Small intestine (tissue), 7 donors: Measurements from ENCODE around the gene CHD6. TPM values are rescaled to one million over a fixed set of nuclear protein-coding genes. Genes with fewer than 3 reads are reported as not detected.

Experiments used
- DNase-seq, 2 donors: peaks; one replicate each; pipeline versions ENCODE4 v3.0.0 to v3.0.0-alpha.2; 2013
- FAIRE-seq: peaks from 2 replicates; lab custom pipeline; 2012; peaks lifted over from hg19 to GRCh38; lab: Jason Lieb, UNC
- H3K27ac ChIP-seq, 3 donors: one replicate each; pipeline ENCODE4 v1.5.1; 2013; ENCODE audit warnings: low read length in 2 of 3, mild to moderate bottlenecking in 2 of 3, control low read depth in 1 of 3, inconsistent platforms in 1 of 3, low read depth in 1 of 3, moderate library complexity in 1 of 3
- H3K27me3 ChIP-seq, 3 donors: one replicate each; pipeline ENCODE4 v1.6.1; 2013; ENCODE audit warnings: low read length in 3 of 3, inconsistent platforms in 1 of 3; ENCODE audit not compliant: control insufficient read depth in 3 of 3, insufficient read depth in 3 of 3
- H3K36me3 ChIP-seq, 3 donors: one replicate each; pipeline ENCODE4 v1.6.1; 2013; ENCODE audit warnings: low read length in 3 of 3, inconsistent platforms in 1 of 3, low read depth in 1 of 3, mild to moderate bottlenecking in 1 of 3, moderate library complexity in 1 of 3; ENCODE audit not compliant: control insufficient read depth in 3 of 3, insufficient read depth in 2 of 3
- H3K4me1 ChIP-seq, 3 donors: one replicate each; pipeline ENCODE4 v1.6.1; 2013; ENCODE audit warnings: low read length in 2 of 3, inconsistent platforms in 1 of 3, low read depth in 1 of 3, mild to moderate bottlenecking in 1 of 3, moderate library complexity in 1 of 3; ENCODE audit not compliant: control insufficient read depth in 3 of 3, insufficient read depth in 2 of 3
- H3K4me3 ChIP-seq, 3 donors: one replicate each; pipeline ENCODE4 v1.5.1; 2013; ENCODE audit warnings: low read length in 3 of 3, control low read depth in 1 of 3, inconsistent platforms in 1 of 3, low read depth in 1 of 3, mild to moderate bottlenecking in 1 of 3, moderate library complexity in 1 of 3
- H3K9me3 ChIP-seq, 2 donors: one replicate each; pipeline ENCODE4 v1.6.1; 2013; ENCODE audit warnings: low read depth in 1 of 2, low read length in 1 of 2; ENCODE audit not compliant: control insufficient read depth in 2 of 2, insufficient read depth in 1 of 2
- WGBS, 3 donors: extraction: QIAGEN DNeasy Blood & Tissue Kit; methylation state at CpG; one replicate each; pipeline ENCODE4 v1.1.7; 2013; 5-methylcytosine and 5-hydroxymethylcytosine counted together
- polyA plus RNA-seq, 4 donors: library from polyadenylated mRNA; stranded (reverse) in 3 of 4; unstranded in 1 of 4; fragments of 200-250 nt in 3 of 4; fragments of 120-200 nt in 1 of 4; gene quantifications; one replicate each; pipeline versions ENCODE4 v1.2.1 to v1.2.3, GENCODE V29; 2013
- donor health status: healthy with polysubstance abuse.
- donor health status: control.
- donor health status: control.
- donor health status: Bipolar disorder and iron deficiency.
- donor health status: healthy.

The CHD6 gene
- polyA plus RNA-seq, 4 donors = 5.3 to 46.7 (median 16.1) TPM

- Histone ChIP-seq H3K4me1 (peaks cover 2 to 6% (median 4%) of the 10 kb centered on the region in 3 donors), H3K27ac (no peak overlapping the region), H3K36me3 (peaks cover 0 to 9% (median 0%) of the 10 kb centered on the region in 3 donors), H3K9me3 (no peaks in the 10 kb centered on the region), H3K27me3 (no peaks in the 10 kb centered on the region), H3K4me3 (no peak overlapping the region)
- WGBS, 3 donors = 82 to 92% (median 86%) methylated on average over 3 of the region's 3 CpGs
- DNase-seq (no peak), FAIRE-seq (no peak)
These were observed 86.5 kb downstream of the CHD6 start for GRCh38 chr20:41531518-41532275.

DNA sequence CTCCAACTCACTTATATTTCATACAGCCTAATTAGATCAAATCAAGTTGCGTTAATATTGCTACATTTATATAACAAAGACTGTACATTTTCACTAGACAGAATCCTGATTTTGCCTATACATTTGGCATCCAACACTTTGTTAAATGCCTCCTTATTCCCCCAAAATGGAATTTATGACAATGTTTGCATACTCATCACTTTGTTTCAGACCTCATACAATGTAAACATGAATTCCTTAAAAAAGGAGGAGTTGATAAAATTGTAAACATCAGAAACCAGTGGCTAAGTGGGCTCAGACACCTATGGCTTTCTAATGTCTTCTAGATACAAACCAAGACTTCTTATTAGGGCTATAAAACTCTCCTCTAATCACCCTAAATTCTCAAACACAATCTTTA lies 87.3 kb downstream of the CHD6 start:
- H3K4me1 ChIP-seq = peaks cover 8 to 9% (median 8%) of the 10 kb centered on the region in 3 donors
- no peak overlapping the region for H3K4me3 ChIP-seq
- H3K27me3 ChIP-seq = no peaks in the 10 kb centered on the region
- no peak overlapping the region for H3K27ac ChIP-seq
- FAIRE-seq (no peak), DNase-seq (no peak)
- no peaks in the 10 kb centered on the region for H3K9me3 ChIP-seq
- peaks cover 0 to 9% (median 0%) of the 10 kb centered on the region in 3 donors for H3K36me3 ChIP-seq
- WGBS, 3 donors = 87 to 100% (median 97%) methylated on average over 1 of the region's 1 CpG

GRCh38 chr20:41526327-41526726 lies 91.8 kb downstream of the CHD6 start:
- DNase-seq (peak; percentile 44 to 74), FAIRE-seq (no peak)
- peaks cover 4 to 14% (median 8%) of the 10 kb centered on the region in 3 donors for H3K4me1 ChIP-seq
- peaks cover 0 to 2% (median 1%) of the 10 kb centered on the region in 3 donors for H3K36me3 ChIP-seq
- WGBS, 3 donors = 16 to 59% (median 36%) methylated on average over 3 of the region's 3 CpGs
- no peak overlapping the region for H3K4me3 ChIP-seq
- no peaks in the 10 kb centered on the region for H3K27me3 ChIP-seq
- H3K9me3 ChIP-seq = no peaks in the 10 kb centered on the region
- H3K27ac ChIP-seq = peak overlapping the region in 1 of 3 donors; percentile 14

- DNase-seq = peak; percentile 16 to 71
- H3K27ac ChIP-seq = peak overlapping the region in 1 of 3 donors; percentile 63
These were observed 93.1 kb downstream of the CHD6 start for GRCh38 chr20:41524980-41525613.

GRCh38 chr20:41523857-41524256 lies 94.3 kb downstream of the CHD6 start:
- no peak for FAIRE-seq
- Histone ChIP-seq H3K4me3 (no peak overlapping the region), H3K27me3 (no peaks in the 10 kb centered on the region), H3K27ac (no peak overlapping the region), H3K9me3 (no peaks in the 10 kb centered on the region), H3K36me3 (peaks cover 0 to 1% (median 0%) of the 10 kb centered on the region in 3 donors), H3K4me1 (peaks cover 4 to 14% (median 8%) of the 10 kb centered on the region in 3 donors)
- WGBS, 3 donors = 87 to 91% (median 88%) methylated on average over 5 of the region's 5 CpGs
- no peak for DNase-seq

More at GRCh38 chr20:41524980-41525613, 93.1 kb downstream of the CHD6 start:
- 24 to 52% (median 44%) methylated on average over 6 of the region's 6 CpGs for WGBS, 3 donors
- peaks cover 0 to 2% (median 1%) of the 10 kb centered on the region in 3 donors for H3K36me3 ChIP-seq
- no peak overlapping the region for H3K4me3 ChIP-seq
- no peak for FAIRE-seq
- no peaks in the 10 kb centered on the region for H3K9me3 ChIP-seq
- H3K4me1 ChIP-seq = peaks cover 4 to 14% (median 8%) of the 10 kb centered on the region in 3 donors
- H3K27me3 ChIP-seq = no peaks in the 10 kb centered on the region

DNA sequence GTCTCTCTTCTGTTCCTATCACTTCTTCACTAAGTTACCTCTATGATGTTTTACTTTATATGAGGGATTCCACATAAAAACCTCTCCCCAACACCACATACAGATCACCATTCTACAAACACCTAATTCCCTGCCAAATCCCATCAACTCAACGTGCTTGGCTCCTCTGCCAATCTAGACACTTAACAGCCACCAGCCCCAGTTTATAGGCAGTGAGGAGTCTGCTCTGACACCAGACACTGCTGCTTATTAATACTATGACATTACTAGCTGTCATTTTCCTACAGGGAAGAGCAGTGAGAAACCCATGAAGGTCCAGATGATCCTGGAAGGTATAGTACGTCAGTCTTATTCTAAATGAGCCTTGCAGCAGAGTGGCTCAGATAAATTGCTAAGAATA lies 104.3 kb downstream of the CHD6 start:
- FAIRE-seq (no peak), DNase-seq (no peak)
- no peak overlapping the region for H3K4me3 ChIP-seq
- H3K27me3 ChIP-seq = no peaks in the 10 kb centered on the region
- peaks cover 3 to 19% (median 6%) of the 10 kb centered on the region in 3 donors for H3K36me3 ChIP-seq
- peaks cover 3 to 16% (median 12%) of the 10 kb centered on the region in 3 donors for H3K4me1 ChIP-seq
- no peak overlapping the region for H3K27ac ChIP-seq
- 76 to 92% (median 83%) methylated on average over 2 of the region's 2 CpGs for WGBS, 3 donors
- H3K9me3 ChIP-seq = no peaks in the 10 kb centered on the region

DNA sequence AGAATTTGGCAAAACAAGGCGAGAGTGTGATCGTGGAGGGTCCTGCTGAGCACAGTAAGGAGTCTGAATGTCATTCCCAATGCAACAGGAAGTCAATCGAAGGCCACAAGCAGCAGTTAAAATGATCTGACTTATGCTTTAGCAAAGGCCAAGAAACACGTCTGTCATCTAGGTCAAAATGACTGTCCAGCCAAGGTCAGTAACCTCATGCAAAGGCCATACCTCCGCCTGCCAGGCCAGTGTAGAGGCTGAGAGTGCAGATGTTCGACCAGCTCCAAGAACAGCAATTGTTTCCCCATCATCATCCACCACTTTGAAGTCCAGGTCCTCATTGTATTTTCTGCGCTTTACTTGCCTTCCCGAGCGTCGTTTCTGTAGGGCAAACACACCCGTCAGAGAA lies 105.6 kb downstream of the CHD6 start:
- no peaks in the 10 kb centered on the region for H3K27me3 ChIP-seq
- no peak for FAIRE-seq
- no peaks in the 10 kb centered on the region for H3K9me3 ChIP-seq
- H3K4me1 ChIP-seq = peaks cover 3 to 21% (median 12%) of the 10 kb centered on the region in 3 donors
- no peak overlapping the region for H3K4me3 ChIP-seq
- DNase-seq = no peak
- peaks cover 3 to 19% (median 6%) of the 10 kb centered on the region in 3 donors for H3K36me3 ChIP-seq
- WGBS, 3 donors = 79 to 95% (median 88%) methylated on average over 11 of the region's 11 CpGs
- no peak overlapping the region for H3K27ac ChIP-seq

- Histone ChIP-seq H3K9me3 (no peaks in the 10 kb centered on the region), H3K27me3 (no peaks in the 10 kb centered on the region), H3K27ac (no peak overlapping the region), H3K4me1 (peaks cover 3 to 21% (median 12%) of the 10 kb centered on the region in 3 donors), H3K36me3 (peaks cover 3 to 15% (median 6%) of the 10 kb centered on the region in 3 donors), H3K4me3 (no peak overlapping the region)
- FAIRE-seq (no peak), DNase-seq (peak; percentile 51 to 63)
- WGBS, 3 donors = 21 to 51% (median 43%) methylated on average over 5 of the region's 5 CpGs
These were observed 107.2 kb downstream of the CHD6 start for GRCh38 chr20:41510847-41511450.
